Kidney (tissue), 14 donors: ENCODE results near the gene MAML3. TPM values are rescaled to one million over a fixed set of nuclear protein-coding genes. Genes with fewer than 3 reads are reported as not detected.

Experiments used
- DNase-seq, 5 donors: peaks; one replicate each; pipeline ENCODE4 v3.0.0-alpha.2; 2013 to 2020
- FAIRE-seq: peaks from 2 replicates; lab custom pipeline; 2012; peaks lifted over from hg19 to GRCh38; lab: Jason Lieb, UNC
- H3K27ac ChIP-seq, 2 donors: one replicate each; pipeline ENCODE4 v1.7.0; 2013; ENCODE audit warnings: low read depth in 2 of 2, low read length in 2 of 2, inconsistent platforms in 1 of 2
- H3K27me3 ChIP-seq: one replicate; pipeline ENCODE4 v1.7.1; 2013; ENCODE audit warnings: low read length, inconsistent platforms; ENCODE audit not compliant: control insufficient read depth, insufficient read depth
- H3K36me3 ChIP-seq, 3 donors: one replicate each; pipeline versions ENCODE4 v1.7.0 to v1.7.1; 2013; ENCODE audit warnings: low read length in 3 of 3, control low read depth in 1 of 3, inconsistent platforms in 1 of 3; ENCODE audit not compliant: insufficient read depth in 3 of 3, control insufficient read depth in 2 of 3
- H3K4me1 ChIP-seq, 3 donors: one replicate each; pipeline versions ENCODE4 v1.7.0 to v1.7.1; 2013; ENCODE audit warnings: low read length in 3 of 3, inconsistent platforms in 1 of 3, low read depth in 1 of 3; ENCODE audit not compliant: control insufficient read depth in 2 of 3, insufficient read depth in 2 of 3
- H3K4me3 ChIP-seq, 3 donors: one replicate each; pipeline versions ENCODE4 v1.7.0 to v1.8.1; 2013; ENCODE audit warnings: low read length in 3 of 3, control low read depth in 1 of 3, inconsistent platforms in 1 of 3
- H3K9ac ChIP-seq, 3 donors: one replicate each; pipeline versions ENCODE4 v1.7.0 to v1.7.1; 2013; ENCODE audit warnings: low read length in 3 of 3, control low read depth in 1 of 3, inconsistent platforms in 1 of 3
- H3K9me3 ChIP-seq, 3 donors: one replicate each; pipeline versions ENCODE4 v1.7.0 to v1.7.1; 2013; ENCODE audit warnings: low read length in 3 of 3, control low read depth in 1 of 3, inconsistent platforms in 1 of 3; ENCODE audit not compliant: control insufficient read depth in 2 of 3, insufficient read depth in 1 of 3
- CTCF ChIP-seq: IDR thresholded peaks from 3 replicates; pipeline ENCODE4 v1.5.1; 2012; ENCODE audit warnings: mild to moderate bottlenecking, moderate library complexity, borderline replicate concordance; ENCODE audit not compliant: insufficient read depth; ENCODE audit errors: extremely low read depth
- intact Hi-C: fragments of 100-400 bp; cut with DNase I; formaldehyde crosslinking; loops from one replicate; pipeline ENCODE4 v1.11.1; 2022
- polyA plus RNA-seq: library from polyadenylated mRNA; stranded (reverse); fragments of 350-450 nt; fragmentation: Illumina TruSeq; extraction: RNeasy Lipid Tissue Mini Kit (QIAGEN cat#74804); gene quantifications from one replicate; pipeline ENCODE4 v1.2.3, GENCODE V29; 2014; ENCODE audit warnings: low read depth, low replicate concordance; ENCODE audit not compliant: insufficient read depth
- total RNA-seq: library from RNA; stranded (reverse); fragmentation: NEBNext Ultra II Directional; extraction: Animal tissue kit (Norgen Biotek cat#: 25700); gene quantifications from one replicate; pipeline ENCODE4 v1.2.1, GENCODE V29; 2021
- donor health status: control.
- donor health status: control.
- donor health status: control.
- donor health status: control.
- donor health status: control.
- donor health status: DM: yes; HTN: yes; CAD: no.
- donor health status: Normal renal cell carcinoma (clear cell type).

MAML3 gene
- total and polyA plus RNA-seq, 2 donors from 2014 or later: 1.4 to 10.4 TPM

- DNase-seq (no peak), FAIRE-seq (no peak)
- Histone ChIP-seq H3K9me3 (no peaks in the 10 kb centered on the region), H3K4me1 (no peaks in the 10 kb centered on the region), H3K36me3 (no peaks in the 10 kb centered on the region), H3K9ac (no peak overlapping the region), H3K27ac (no peak overlapping the region), H3K4me3 (no peak overlapping the region), H3K27me3 (no peaks in the 10 kb centered on the region)
- no peak for TF ChIP-seq CTCF
- intact Hi-C loops: no loop called here
Observed at GRCh38 chr4:139940600-139940999, 213.4 kb downstream of the MAML3 start.

- DNase-seq: no peak
- TF ChIP-seq CTCF: no peak
- intact Hi-C loops: no loop called here
- no peak for FAIRE-seq
- no peaks in the 10 kb centered on the region for H3K27me3 ChIP-seq
- no peak overlapping the region for H3K9ac ChIP-seq
- no peak overlapping the region for H3K27ac ChIP-seq
- no peaks in the 10 kb centered on the region for H3K9me3 ChIP-seq
- no peak overlapping the region for H3K4me3 ChIP-seq
- H3K36me3 ChIP-seq: peaks cover 0 to 2% (median 0%) of the 10 kb centered on the region in 3 donors
- peaks cover 6 to 8% (median 7%) of the 10 kb centered on the region in 3 donors for H3K4me1 ChIP-seq
Observed at GRCh38 chr4:139938414-139938813, 215.6 kb downstream of the MAML3 start.

GRCh38 chr4:139935911-139936310 is 218.1 kb downstream of the MAML3 start:
- Histone ChIP-seq H3K4me1 (peaks cover 7 to 9% (median 8%) of the 10 kb centered on the region in 3 donors), H3K9me3 (no peaks in the 10 kb centered on the region), H3K4me3 (no peak overlapping the region), H3K27ac (no peak overlapping the region), H3K27me3 (no peaks in the 10 kb centered on the region), H3K36me3 (peaks cover 0 to 2% (median 0%) of the 10 kb centered on the region in 3 donors), H3K9ac (no peak overlapping the region)
- TF ChIP-seq CTCF: no peak
- FAIRE-seq (no peak), DNase-seq (no peak)
- intact Hi-C loops: no loop called here

- no peak for TF ChIP-seq CTCF
- H3K9me3 ChIP-seq: no peaks in the 10 kb centered on the region
- no peaks in the 10 kb centered on the region for H3K27me3 ChIP-seq
- peaks cover 7 to 9% (median 8%) of the 10 kb centered on the region in 3 donors for H3K4me1 ChIP-seq
- FAIRE-seq (no peak), DNase-seq (peak in 1 of 5 donors; percentile 66)
- H3K36me3 ChIP-seq: peaks cover 0 to 2% (median 0%) of the 10 kb centered on the region in 3 donors
- H3K27ac ChIP-seq: no peak overlapping the region
- intact Hi-C loops: no loop called here
- H3K4me3 ChIP-seq: no peak overlapping the region
- H3K9ac ChIP-seq: no peak overlapping the region
Observed at GRCh38 chr4:139934708-139935195, 219.2 kb downstream of the MAML3 start.
